Loucy (cell line): ENCODE data around the gene IQGAP1.

Experiments used
- EZH2phosphoT487 ChIP-seq: fragments of 200-600 bp; IDR thresholded peaks from 2 replicates; pipeline ENCODE4 v1.6.1; 2018; ENCODE audit warnings: antibody characterized with exemption, mild to moderate bottlenecking, moderate library complexity, borderline replicate concordance
- TF ChIP-seq, protein P1 (sequence below): fragments of 200-600 bp; sonication (generic); conservative IDR thresholded peaks from 2 replicates; pipeline ENCODE4 v1.5.1; 2014; ENCODE audit warnings: mild to moderate bottlenecking, antibody characterized with exemption, low read length

DNA sequence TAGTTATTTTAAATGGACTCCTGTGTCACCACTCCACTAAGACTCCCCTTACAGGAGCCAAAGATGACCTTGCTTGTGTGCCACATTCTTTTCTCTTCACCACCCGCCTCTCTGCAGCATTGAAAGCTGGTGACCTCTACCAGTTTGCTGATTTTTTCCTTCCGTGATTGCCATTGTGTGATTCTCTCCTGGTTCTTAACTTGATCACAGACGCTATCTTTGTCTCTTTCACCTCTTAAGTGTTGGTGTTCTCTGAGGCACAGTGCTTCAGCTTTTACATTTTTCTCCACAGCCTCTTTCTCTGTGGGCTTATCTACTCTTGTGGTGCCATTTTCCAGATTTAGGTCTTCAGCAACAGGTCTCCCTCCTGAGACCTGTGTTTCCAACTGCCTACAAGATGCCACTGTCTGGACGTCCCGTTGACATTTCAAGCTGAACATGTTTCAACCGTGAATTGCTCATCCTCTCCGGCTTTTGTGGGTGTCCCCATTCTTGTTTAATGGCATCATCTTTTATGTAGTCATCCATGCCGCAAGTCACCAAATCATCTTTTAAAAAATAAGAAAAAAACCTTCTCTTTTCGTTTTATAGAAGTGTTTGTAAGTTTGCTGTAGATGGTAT, 26.5 kb downstream of the IQGAP1 start:
- TF ChIP-seq, protein P1, sequence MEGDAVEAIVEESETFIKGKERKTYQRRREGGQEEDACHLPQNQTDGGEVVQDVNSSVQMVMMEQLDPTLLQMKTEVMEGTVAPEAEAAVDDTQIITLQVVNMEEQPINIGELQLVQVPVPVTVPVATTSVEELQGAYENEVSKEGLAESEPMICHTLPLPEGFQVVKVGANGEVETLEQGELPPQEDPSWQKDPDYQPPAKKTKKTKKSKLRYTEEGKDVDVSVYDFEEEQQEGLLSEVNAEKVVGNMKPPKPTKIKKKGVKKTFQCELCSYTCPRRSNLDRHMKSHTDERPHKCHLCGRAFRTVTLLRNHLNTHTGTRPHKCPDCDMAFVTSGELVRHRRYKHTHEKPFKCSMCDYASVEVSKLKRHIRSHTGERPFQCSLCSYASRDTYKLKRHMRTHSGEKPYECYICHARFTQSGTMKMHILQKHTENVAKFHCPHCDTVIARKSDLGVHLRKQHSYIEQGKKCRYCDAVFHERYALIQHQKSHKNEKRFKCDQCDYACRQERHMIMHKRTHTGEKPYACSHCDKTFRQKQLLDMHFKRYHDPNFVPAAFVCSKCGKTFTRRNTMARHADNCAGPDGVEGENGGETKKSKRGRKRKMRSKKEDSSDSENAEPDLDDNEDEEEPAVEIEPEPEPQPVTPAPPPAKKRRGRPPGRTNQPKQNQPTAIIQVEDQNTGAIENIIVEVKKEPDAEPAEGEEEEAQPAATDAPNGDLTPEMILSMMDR, result no peak
- no peak for TF ChIP-seq EZH2phosphoT487
